ENCODE data around the gene VGLL3.
"Not testable (repeated sequence)": the region's sequence is repeated elsewhere in the genome, so short reads cannot be mapped to it uniquely, and the experiment has no call there.

GRCh38 chr3:86974177-86974576 is 16.8 kb downstream of the VGLL3 start:
- TF ChIP-seq CTCF, POLR2A (IDR thresholded peaks at IDR 0.05): not testable (repeated sequence)
